Lower leg skin (tissue), 3 donors: Measurements from ENCODE around the gene ETV5.

Experiments
- CTCF ChIP-seq, 3 donors: fragments of 450-650 bp; IDR thresholded peaks; one replicate each; pipeline ENCODE4 v1.5.1; 2016; ENCODE audit warnings: antibody characterized with exemption in 3 of 3, mild to moderate bottlenecking in 3 of 3, moderate library complexity in 2 of 3
- POLR2A ChIP-seq, 2 donors: fragments of 450-650 bp; IDR thresholded peaks; one replicate each; pipeline ENCODE4 v1.6.1; 2016 to 2017; ENCODE audit warnings: antibody characterized with exemption in 2 of 2, mild to moderate bottlenecking in 1 of 2, moderate library complexity in 1 of 2

- TF ChIP-seq POLR2A (IDR thresholded peaks at IDR 0.05) (no peak), CTCF (IDR thresholded peaks at IDR 0.05) (no peak)
Measured at GRCh38 chr3:186059192-186059591, 49.7 kb downstream of the ETV5 start.
